Measurements from ENCODE around the gene USP34. TPM values are rescaled to one million over a fixed set of nuclear protein-coding genes. Genes with fewer than 3 reads are reported as not detected.

Gene USP34, protein sequence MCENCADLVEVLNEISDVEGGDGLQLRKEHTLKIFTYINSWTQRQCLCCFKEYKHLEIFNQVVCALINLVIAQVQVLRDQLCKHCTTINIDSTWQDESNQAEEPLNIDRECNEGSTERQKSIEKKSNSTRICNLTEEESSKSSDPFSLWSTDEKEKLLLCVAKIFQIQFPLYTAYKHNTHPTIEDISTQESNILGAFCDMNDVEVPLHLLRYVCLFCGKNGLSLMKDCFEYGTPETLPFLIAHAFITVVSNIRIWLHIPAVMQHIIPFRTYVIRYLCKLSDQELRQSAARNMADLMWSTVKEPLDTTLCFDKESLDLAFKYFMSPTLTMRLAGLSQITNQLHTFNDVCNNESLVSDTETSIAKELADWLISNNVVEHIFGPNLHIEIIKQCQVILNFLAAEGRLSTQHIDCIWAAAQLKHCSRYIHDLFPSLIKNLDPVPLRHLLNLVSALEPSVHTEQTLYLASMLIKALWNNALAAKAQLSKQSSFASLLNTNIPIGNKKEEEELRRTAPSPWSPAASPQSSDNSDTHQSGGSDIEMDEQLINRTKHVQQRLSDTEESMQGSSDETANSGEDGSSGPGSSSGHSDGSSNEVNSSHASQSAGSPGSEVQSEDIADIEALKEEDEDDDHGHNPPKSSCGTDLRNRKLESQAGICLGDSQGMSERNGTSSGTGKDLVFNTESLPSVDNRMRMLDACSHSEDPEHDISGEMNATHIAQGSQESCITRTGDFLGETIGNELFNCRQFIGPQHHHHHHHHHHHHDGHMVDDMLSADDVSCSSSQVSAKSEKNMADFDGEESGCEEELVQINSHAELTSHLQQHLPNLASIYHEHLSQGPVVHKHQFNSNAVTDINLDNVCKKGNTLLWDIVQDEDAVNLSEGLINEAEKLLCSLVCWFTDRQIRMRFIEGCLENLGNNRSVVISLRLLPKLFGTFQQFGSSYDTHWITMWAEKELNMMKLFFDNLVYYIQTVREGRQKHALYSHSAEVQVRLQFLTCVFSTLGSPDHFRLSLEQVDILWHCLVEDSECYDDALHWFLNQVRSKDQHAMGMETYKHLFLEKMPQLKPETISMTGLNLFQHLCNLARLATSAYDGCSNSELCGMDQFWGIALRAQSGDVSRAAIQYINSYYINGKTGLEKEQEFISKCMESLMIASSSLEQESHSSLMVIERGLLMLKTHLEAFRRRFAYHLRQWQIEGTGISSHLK (N-terminal part only)
- total RNA-seq = 10 to 100 TPM; 89.8 to 95.6 TPM

DNA sequence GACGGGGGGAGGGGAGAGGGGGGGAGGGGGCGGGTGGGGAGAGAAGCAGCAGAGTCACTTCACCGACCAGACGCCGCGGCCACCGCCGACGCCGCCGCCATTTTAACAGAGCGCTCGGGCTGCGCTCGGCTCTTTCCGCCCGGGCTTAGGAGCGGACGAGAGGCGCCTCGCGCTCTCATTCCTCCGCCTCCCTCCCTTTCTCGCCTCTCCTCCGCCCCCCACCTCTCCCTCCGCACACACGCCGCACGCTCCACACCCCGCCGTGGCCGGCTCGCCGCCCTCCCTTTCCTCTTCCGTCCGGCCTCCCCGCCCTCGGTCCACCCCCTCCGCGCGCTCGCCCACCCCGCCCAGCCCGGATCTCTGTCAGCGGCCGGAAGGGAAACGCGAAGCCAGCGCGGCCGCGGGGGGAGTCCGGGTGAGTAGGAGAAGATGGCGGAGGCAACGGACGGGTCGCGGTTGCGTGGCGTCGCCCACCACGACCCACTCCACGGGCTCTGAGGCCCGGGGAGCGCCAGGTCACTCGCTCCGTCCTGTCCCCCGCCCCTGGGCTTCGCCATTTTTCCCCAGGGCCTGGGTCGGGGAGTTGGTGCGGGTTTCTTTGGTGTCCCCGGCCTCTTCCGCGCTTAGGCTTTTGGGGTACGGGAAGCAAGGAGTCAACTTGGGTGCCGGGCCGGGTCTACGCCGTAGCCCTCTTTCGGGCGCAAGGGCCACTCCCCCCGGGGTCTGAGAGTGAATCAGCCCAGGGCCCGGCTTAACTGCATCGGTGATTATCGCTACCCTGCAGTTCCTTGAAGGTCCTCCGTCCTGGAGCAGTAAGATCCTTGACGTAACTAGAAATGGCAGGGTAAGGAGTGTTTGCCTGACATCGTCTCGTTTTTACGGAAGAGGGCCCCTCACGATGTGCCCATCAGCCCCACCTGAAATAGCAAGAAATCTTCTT, at the start of gene USP34:
Gene USP34 (minus strand): TSS at position 123 of the 940 bp plus-strand sequence. CDS start 395 bp downstream, outside the sequence.
- H3K4me1 Mint-ChIP-seq = peaks cover 31% of the 10 kb centered on the region
- H3K4me3 Mint-ChIP-seq = peak within 1 kb of the TSS; percentile 93
- POLR2A ChIA-PET = no interaction called here
- no peaks in the 10 kb centered on the region for H3K9me3 Mint-ChIP-seq
- CTCF ChIA-PET = no interaction called here
- H3K36me3 Mint-ChIP-seq (ENCODE audit: low read depth) = peaks cover 28% of the 10 kb centered on the region
- H3K27me3 Mint-ChIP-seq = no peaks in the 10 kb centered on the region
- peak within 1 kb of the TSS; percentile 96 for H3K27ac Mint-ChIP-seq
- DNase-seq = peak; percentile 95

DNA sequence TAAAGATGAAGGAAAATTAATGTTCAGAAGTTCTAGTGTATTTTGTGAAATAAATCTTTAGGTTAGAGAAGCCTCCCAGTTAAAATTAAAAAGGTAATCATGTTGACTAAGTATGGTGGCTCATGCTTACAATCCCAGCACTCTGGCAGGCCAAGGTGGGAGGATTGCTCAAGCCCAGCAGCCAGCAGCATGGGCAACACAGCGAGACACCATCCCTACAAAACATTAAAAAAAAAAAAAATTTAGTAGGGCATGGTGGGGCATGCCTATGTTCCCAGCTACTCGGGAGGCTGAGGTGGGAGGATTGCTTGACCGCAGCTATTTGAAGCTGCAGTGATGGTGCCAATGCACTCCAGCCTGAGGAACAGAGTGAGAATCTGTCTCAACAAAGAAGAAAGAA, 49.4 kb upstream of the USP34 start:
- ChIA-PET CTCF (interaction anchor here (0.7 to 1.2 kb wide), 2 partner anchors 12 to 44 kb away, joined by 4 read pairs; no protein-coding TSS in a partner anchor), POLR2A (interaction anchor here (0.8 kb wide), 1 partner anchor 10 kb away, joined by 5 read pairs; no protein-coding TSS in a partner anchor)
- peaks cover 21% of the 10 kb centered on the region for H3K4me1 Mint-ChIP-seq

DNA sequence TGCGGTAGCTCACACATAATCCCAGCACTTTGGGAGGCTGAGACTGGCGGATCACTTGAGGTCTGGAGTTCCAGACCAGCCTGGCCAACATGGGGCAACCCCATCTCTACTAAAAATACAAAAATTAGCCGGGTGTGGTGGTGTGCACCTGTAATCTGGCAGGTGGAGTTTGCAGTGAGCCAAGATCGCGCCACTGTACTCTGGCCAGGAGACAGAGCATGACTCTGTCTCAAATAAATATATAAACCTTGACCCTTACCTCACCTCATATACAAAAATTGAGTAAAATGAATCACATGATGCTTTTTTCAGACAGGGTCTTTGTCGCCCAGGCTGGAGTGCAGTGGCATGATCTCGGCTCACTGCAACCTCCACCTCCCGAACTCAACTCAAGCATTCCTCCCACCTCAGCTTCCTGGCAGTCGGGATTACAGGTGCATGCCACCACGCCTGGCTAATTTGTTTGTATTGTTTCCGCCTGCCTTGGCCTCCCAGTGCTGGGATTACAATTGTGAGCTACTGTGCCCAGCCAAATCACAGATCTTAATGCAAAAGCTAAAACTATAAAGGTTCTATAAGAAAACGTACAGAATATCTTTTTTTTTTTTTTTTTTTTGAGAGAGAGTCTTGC, 42.0 kb upstream of the USP34 start:
- Mint-ChIP-seq H3K27ac (no peak overlapping the region), H3K4me1 (peaks cover 12% of the 10 kb centered on the region)

More for the DNA sequence above, 49.4 kb upstream of the USP34 start:
- DNase-seq = no peak
- Mint-ChIP-seq H3K27ac (no peak overlapping the region), H3K27me3 (no peaks in the 10 kb centered on the region), H3K36me3 (ENCODE audit: low read depth) (peaks cover 54% of the 10 kb centered on the region), H3K4me3 (no peak overlapping the region), H3K9me3 (no peaks in the 10 kb centered on the region)

DNA sequence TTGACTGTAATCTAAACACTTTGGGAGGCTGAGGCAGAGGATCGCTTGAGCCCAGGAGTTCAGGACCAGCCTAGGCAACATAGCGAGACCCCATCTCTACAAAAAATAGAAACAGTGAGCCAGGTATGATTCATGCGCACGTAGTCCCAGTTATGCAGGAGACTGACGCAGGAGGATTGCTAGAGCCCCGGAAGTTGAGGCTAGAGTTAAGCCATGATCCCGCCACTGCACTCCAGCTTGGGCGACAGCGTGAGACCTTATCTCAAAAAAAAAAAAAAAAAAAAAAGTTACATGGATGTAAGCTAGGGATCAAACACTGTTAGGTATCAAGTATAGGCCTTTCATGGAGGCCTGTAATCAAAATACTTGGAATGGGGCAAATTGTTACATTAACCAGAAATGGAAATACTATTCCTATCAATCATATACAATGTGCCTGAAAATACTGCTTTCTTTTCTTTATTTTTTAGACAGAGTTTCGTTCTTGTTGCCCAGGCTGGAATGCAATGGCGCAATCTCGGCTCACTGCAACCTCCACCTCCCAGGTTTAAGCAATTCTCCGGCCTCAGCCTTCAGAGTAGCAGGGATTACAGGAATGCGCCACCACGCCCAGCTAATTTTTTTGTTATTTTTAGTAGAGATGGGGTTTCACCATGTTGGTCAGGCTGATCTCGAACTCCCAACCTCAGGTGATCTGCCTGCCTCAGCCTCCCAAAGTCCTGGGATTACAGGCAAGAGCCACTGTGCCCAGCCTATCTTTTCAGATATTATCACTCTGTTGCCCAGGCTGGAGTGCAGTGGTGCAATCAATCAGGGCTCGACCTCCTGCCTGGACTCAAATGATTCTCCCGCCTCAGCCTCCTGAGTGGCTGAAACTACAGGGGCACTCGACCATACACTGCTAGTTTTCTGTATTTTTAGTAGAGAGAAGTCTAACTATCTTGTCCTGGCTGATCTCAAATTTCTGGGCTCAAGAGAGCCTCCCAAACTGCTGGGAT, 40.1 kb upstream of the USP34 start:
- DNase-seq = no peak
- Mint-ChIP-seq H3K36me3 (ENCODE audit: low read depth) (peaks cover 52% of the 10 kb centered on the region), H3K4me3 (no peak overlapping the region), H3K4me1 (peaks cover 15% of the 10 kb centered on the region), H3K27me3 (no peaks in the 10 kb centered on the region), H3K9me3 (no peaks in the 10 kb centered on the region), H3K27ac (no peak overlapping the region)
- POLR2A ChIA-PET = no interaction called here
- CTCF ChIA-PET = no interaction called here

More for the DNA sequence above, 42.0 kb upstream of the USP34 start:
- no peak for DNase-seq
- ChIA-PET CTCF (interaction anchor here (0.6 to 1.0 kb wide), 2 partner anchors 16 to 37 kb away, joined by 3 read pairs; no protein-coding TSS in a partner anchor), POLR2A (no interaction called here)
- no peaks in the 10 kb centered on the region for H3K27me3 Mint-ChIP-seq
- H3K36me3 Mint-ChIP-seq (ENCODE audit: low read depth) = peaks cover 54% of the 10 kb centered on the region
- no peaks in the 10 kb centered on the region for H3K9me3 Mint-ChIP-seq
- no peak overlapping the region for H3K4me3 Mint-ChIP-seq

DNA sequence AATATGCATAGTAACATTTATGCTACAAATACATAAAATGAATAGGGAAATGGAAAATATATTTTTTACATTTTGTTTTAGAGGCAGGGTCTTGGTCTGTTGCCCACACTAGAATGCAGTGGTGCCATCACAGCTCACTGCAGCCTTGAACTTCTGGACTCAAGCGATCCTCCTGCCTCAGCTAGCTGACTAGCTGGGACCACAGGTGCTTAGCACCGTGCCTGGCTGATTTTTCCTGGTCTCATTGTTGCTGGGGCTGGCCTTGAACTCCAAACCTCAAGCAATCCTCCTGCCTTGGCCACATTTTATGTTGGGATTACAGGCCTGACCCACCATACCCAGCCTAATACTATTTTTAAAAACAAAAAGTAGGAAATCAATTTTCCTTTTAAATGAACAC, 34.1 kb upstream of the USP34 start:
- H3K9me3 Mint-ChIP-seq = no peaks in the 10 kb centered on the region
- no peak overlapping the region for H3K4me3 Mint-ChIP-seq
- H3K27me3 Mint-ChIP-seq = no peaks in the 10 kb centered on the region
- no peak overlapping the region for H3K27ac Mint-ChIP-seq
- H3K4me1 Mint-ChIP-seq = peaks cover 9% of the 10 kb centered on the region
- ChIA-PET CTCF (interaction anchor here (0.6 to 0.7 kb wide), 2 partner anchors 309 to 519 kb away, joined by 3 to 5 read pairs; no protein-coding TSS in a partner anchor), POLR2A (no interaction called here)
- DNase-seq = no peak
- peaks cover 34% of the 10 kb centered on the region for H3K36me3 Mint-ChIP-seq (ENCODE audit: low read depth)

DNA sequence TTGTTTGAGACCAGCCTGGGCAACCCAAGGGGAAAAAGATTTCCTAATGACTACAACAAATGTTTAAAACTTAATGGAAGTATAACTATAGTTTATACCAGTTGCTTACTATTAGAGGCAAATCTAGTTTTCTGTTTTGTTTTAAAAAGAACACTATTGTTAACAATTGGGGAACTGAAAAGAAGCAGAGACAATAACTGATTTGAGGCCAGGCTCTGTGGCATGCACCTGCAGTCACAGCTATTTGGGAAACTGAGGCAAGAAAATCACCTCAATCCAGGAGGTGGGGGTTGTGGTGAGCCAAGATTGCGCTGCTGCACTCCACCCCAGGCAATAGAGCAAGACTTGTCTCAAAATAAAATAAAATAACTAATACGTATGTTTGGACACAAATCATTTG, 28.2 kb upstream of the USP34 start:
- POLR2A ChIA-PET = no interaction called here

DNA sequence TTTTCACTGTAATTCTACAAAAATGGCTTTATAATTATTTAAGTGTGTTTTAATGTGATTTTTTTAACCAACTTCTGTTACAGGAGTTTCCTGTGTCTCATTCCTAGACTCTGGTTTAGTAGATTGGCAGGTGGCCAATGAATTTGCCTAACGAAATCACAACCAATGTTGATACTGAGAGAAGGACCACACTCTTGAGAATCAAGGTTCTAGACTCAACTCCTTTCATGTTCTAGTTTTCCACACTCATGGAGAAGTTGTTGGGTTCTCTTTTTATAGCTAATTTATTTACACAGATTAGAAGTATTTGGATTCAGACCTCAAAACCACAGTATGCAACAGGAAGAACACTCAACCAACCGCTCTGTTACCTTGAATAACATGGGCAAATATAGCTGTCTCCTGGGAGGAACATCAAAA, 22.6 kb upstream of the USP34 start:
- Mint-ChIP-seq H3K4me3 (no peak overlapping the region), H3K36me3 (ENCODE audit: low read depth) (peaks cover 54% of the 10 kb centered on the region), H3K4me1 (peaks cover 21% of the 10 kb centered on the region), H3K9me3 (no peaks in the 10 kb centered on the region), H3K27ac (peak overlapping the region; percentile 73), H3K27me3 (no peaks in the 10 kb centered on the region)
- POLR2A ChIA-PET = no interaction called here
- no peak for DNase-seq
- CTCF ChIA-PET = no interaction called here

More for the DNA sequence above, 28.2 kb upstream of the USP34 start:
- Mint-ChIP-seq H3K36me3 (ENCODE audit: low read depth) (peaks cover 44% of the 10 kb centered on the region), H3K4me1 (peaks cover 11% of the 10 kb centered on the region), H3K27me3 (no peaks in the 10 kb centered on the region), H3K4me3 (no peak overlapping the region), H3K9me3 (no peaks in the 10 kb centered on the region), H3K27ac (no peak overlapping the region)
- CTCF ChIA-PET = no interaction called here
- DNase-seq = no peak

DNA sequence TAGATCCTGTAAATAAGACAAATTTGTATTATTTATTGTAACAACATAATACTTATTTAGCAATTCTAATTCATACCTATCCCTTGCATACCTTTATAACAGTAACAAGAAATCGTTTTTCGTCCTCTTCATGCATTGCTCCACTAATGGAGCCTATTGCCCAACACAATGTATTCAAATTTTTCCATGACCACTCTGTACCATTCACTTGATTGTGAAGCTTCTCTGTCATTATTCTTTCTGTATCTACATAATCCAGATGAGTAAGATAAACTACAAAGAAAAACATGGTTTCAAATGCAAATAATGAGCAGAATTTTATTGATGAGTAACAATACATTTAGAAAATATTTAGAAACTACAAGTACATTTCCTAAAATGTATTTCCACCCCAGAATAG, 21.6 kb upstream of the USP34 start:
- ChIA-PET CTCF (interaction anchor here (1.3 kb wide), 1 partner anchor 10 kb away, joined by 4 read pairs; no protein-coding TSS in a partner anchor), POLR2A (no interaction called here)
- Mint-ChIP-seq H3K9me3 (no peaks in the 10 kb centered on the region), H3K27me3 (no peaks in the 10 kb centered on the region), H3K36me3 (ENCODE audit: low read depth) (peaks cover 56% of the 10 kb centered on the region), H3K4me1 (peaks cover 21% of the 10 kb centered on the region), H3K4me3 (no peak overlapping the region), H3K27ac (no peak overlapping the region)
- no peak for DNase-seq

DNA sequence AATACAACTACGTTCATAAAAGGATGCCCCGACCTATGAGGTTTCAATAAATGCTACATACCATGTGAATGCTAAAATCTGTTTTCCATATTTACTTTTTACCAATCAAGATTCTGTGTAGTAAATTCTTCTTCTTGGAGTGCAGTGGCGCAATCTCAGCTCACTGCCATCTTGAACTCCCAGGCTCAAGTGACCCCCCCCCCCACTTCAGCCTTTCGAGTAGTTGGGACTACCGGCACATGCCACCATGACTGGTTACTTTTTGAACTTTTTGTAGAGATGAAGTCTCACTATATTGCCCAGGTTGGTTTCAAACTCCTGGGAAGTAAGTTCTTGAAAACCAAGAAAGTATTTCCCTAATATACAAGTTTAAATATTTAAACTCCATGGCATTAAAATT, 14.4 kb upstream of the USP34 start:
- Mint-ChIP-seq H3K4me1 (no peaks in the 10 kb centered on the region), H3K36me3 (ENCODE audit: low read depth) (peaks cover 62% of the 10 kb centered on the region), H3K27me3 (no peaks in the 10 kb centered on the region), H3K4me3 (no peak overlapping the region), H3K9me3 (no peaks in the 10 kb centered on the region), H3K27ac (no peak overlapping the region)
- ChIA-PET CTCF (interaction anchor here (0.7 kb wide), 1 partner anchor 213 kb away, joined by 3 read pairs; no protein-coding TSS in a partner anchor), POLR2A (no interaction called here)
- no peak for DNase-seq

DNA sequence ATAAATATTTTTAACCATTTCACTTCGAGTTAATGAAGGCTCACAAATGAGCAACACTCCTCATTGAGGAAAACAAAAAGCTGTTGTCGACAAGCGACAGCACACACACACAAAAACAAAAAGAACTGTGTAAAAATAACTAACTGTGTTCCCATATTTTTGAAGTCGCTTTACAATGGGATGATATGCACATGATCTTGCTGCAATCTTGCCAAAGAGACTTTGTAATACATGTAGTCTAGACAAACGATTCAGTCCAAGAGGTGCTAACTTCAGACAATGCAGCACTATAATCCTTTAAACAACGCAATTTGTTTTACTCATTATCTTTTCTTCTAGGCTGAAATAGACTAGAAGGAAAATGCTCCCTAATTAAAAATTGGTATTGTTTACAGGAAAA, 7.2 kb upstream of the USP34 start:
- Mint-ChIP-seq H3K4me3 (no peak overlapping the region), H3K27me3 (no peaks in the 10 kb centered on the region), H3K4me1 (peaks cover 3% of the 10 kb centered on the region), H3K9me3 (no peaks in the 10 kb centered on the region), H3K27ac (no peak overlapping the region), H3K36me3 (ENCODE audit: low read depth) (peaks cover 44% of the 10 kb centered on the region)
- ChIA-PET CTCF (no interaction called here), POLR2A (interaction anchor here (0.5 kb wide), 1 partner anchor 304 kb away, joined by 3 read pairs; no protein-coding TSS in a partner anchor)
- no peak for DNase-seq
